ENCODE measurements around the gene MTR. TPM values are rescaled to one million over a fixed set of nuclear protein-coding genes. Genes with fewer than 3 reads are reported as not detected.

Gene MTR
- total RNA-seq, 1 donor from 2014 or later, result 35.7 TPM

- Histone ChIP-seq H3K27me3 (ENCODE audit: low read depth) (no peaks in the 10 kb centered on the region), H3K36me3 (no peaks in the 10 kb centered on the region), H3K4me1 (no peaks in the 10 kb centered on the region), H3K27ac (no peak overlapping the region), H3K4me3 (no peak overlapping the region), H3K9me3 (no peaks in the 10 kb centered on the region)
- intact Hi-C loops (cut with DNase I), result no loop called here
- DNase-seq (no peak), ATAC-seq (no peak)
- TF ChIP-seq CTCF (IDR thresholded peaks at IDR 0.05), result no peak
Measured at GRCh38 chr1:236952246-236953003, 157.3 kb downstream of the MTR start.

DNA sequence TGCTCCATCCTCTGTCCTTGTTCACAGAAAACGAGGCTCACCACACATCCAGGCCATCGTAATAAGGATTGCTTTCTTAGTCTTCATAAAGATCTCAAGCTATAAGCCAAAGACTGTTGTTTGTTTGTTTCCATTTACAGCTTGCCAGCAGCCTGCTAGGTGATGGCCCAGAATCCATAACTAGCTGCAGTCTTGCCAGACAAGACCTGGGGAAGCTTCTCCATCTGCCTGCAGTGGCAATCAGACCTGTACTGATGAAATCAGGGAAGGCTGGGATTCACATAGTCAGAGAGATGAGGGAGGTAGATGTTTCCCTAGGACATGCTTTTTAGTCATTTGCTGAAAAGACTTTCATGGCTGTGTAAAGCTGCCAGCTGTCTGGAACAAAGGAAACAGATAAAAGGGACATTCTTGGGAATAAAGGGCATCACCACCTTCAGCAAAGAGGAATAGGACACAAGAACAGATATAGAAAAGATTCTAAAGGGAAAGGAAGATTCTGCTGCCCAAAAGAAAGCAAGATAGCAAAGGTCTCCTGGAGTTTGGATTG is 158.1 kb downstream of the MTR start:
- H3K4me1 ChIP-seq, result no peaks in the 10 kb centered on the region
- intact Hi-C loops (cut with DNase I), result no loop called here
- no peak for ATAC-seq
- H3K27ac ChIP-seq, result no peak overlapping the region
- H3K9me3 ChIP-seq, result no peaks in the 10 kb centered on the region
- H3K27me3 ChIP-seq (ENCODE audit: low read depth), result no peaks in the 10 kb centered on the region
- no peak overlapping the region for H3K4me3 ChIP-seq
- TF ChIP-seq CTCF (IDR thresholded peaks at IDR 0.05), result no peak
- H3K36me3 ChIP-seq, result no peaks in the 10 kb centered on the region
- DNase-seq, result no peak

Other genes starting within 250 kb of the MTR start
- 24.4 TPM for gene HEATR1, start 190.8 kb upstream of the MTR start, total RNA-seq
- 1.9 TPM for gene ACTN2, start 108.8 kb upstream of the MTR start, total RNA-seq
- not detected for gene MT1HL1, start 209.1 kb downstream of the MTR start, total RNA-seq
- gene RYR2, start 246.9 kb downstream of the MTR start, total RNA-seq, result 4.8 TPM